ENCODE measurements around the gene STAB2.

STAB2 gene

GRCh38 chr12:103725398-103725797 lies 138.3 kb downstream of the STAB2 start:
- H3K4me3 ChIP-seq (ENCODE audit: low read length), result no peak overlapping the region
- DNase-seq (ENCODE audit: low read depth, low spot score), result no peak

DNA sequence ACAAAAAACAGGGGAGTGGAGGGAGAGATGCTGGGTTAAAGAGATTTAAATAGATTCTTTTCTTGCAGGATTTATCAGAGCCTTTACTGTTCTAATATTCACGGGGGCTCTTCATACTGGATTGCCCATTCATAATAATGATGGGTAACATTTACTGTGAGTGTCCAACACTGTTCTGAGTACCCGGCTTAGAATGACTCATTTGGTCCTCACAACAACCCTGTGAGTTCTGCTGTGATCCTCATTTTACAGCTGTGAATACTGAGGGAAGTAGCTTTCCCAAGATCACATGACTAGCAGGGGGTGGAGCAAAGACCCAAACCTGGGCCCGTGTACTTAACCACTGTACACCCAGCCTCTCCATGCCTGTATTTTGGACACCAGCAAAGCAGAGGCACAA lies 140.6 kb downstream of the STAB2 start:
- DNase-seq (ENCODE audit: low read depth, low spot score), result no peak
- no peak overlapping the region for H3K4me3 ChIP-seq (ENCODE audit: low read length)

DNA sequence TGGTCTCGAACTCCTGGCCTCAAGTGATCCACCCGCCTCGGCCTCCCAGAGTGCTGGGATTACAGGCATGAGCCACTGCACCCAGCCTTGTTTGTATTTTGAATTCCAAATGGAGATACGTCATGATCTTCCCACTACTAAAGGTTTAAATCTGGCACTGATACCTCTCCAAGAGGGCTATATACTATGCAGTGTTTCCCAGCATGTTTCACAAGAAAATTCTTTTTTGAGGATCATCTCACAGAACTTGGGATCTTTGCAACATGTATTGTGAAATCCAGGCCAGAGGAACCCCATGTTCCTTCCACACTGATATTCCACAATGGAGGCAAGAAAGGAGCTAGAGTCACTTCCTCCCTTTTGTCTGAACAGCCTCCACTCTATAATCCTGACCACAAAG lies 141.2 kb downstream of the STAB2 start:
- H3K4me3 ChIP-seq (ENCODE audit: low read length), result no peak overlapping the region
- no peak for DNase-seq (ENCODE audit: low read depth, low spot score)

GRCh38 chr12:103729499-103729898 lies 142.4 kb downstream of the STAB2 start:
- DNase-seq (ENCODE audit: low read depth, low spot score), result no peak
- no peak overlapping the region for H3K4me3 ChIP-seq (ENCODE audit: low read length)

DNA sequence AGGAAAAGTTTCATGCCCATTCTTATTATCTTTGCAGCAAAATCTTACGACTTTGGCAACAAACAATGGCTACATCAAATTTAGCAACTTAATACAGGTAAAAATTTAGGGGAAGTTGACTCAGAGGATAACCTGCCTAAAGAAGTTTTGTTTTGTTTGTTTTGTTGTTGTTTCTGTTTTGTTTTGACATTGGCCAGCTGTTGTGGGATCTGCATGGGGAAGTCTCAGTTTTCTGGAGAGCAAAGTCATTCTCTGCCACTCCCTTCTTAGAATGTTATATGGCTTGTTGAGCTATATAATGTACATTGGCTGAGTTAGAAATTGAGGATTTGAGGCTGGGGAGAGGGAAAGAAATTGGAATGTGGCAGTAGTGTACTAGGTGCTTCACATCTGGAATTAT lies 144.5 kb downstream of the STAB2 start:
- H3K4me3 ChIP-seq (ENCODE audit: low read length), result no peak overlapping the region
- DNase-seq (ENCODE audit: low read depth, low spot score), result no peak

GRCh38 chr12:103734863-103735262 lies 147.8 kb downstream of the STAB2 start:
- H3K4me3 ChIP-seq (ENCODE audit: low read length), result no peak overlapping the region
- no peak for DNase-seq (ENCODE audit: low read depth, low spot score)

- H3K4me3 ChIP-seq (ENCODE audit: low read length), result no peak overlapping the region
- DNase-seq (ENCODE audit: low read depth, low spot score), result no peak
These were observed 148.2 kb downstream of the STAB2 start for GRCh38 chr12:103735291-103735690.

- no peak overlapping the region for H3K4me3 ChIP-seq (ENCODE audit: low read length)
- no peak for DNase-seq (ENCODE audit: low read depth, low spot score)
These were observed 149.5 kb downstream of the STAB2 start for GRCh38 chr12:103736572-103736971.

- no peak overlapping the region for H3K4me3 ChIP-seq (ENCODE audit: low read length)
- DNase-seq (ENCODE audit: low read depth, low spot score), result no peak
These were observed 150.8 kb downstream of the STAB2 start for GRCh38 chr12:103737881-103738280.

GRCh38 chr12:103742349-103742932 lies 155.4 kb downstream of the STAB2 start:
- DNase-seq (ENCODE audit: low read depth, low spot score), result no peak
- no peak overlapping the region for H3K4me3 ChIP-seq (ENCODE audit: low read length)

DNA sequence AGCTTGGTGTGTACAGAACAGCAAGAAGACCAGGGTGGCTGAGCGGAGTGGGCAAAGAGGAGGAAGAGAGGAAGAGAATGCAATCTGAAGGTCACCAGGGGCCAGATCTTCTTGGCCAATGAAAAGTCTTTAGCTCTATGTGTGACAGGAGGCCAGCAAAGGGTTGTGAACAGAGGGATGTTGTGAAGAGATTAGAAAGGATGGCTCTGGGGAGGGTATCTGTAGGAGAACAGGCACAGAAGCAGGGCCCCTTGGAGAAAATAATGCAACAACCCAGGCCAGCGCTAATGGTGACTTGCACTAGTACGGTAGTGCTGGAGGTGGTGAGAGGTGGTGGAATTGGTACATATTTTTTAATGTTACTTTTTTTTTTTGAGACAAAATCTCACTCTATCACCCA lies 156.7 kb downstream of the STAB2 start:
- H3K4me3 ChIP-seq (ENCODE audit: low read length), result no peak overlapping the region
- DNase-seq (ENCODE audit: low read depth, low spot score), result no peak

DNA sequence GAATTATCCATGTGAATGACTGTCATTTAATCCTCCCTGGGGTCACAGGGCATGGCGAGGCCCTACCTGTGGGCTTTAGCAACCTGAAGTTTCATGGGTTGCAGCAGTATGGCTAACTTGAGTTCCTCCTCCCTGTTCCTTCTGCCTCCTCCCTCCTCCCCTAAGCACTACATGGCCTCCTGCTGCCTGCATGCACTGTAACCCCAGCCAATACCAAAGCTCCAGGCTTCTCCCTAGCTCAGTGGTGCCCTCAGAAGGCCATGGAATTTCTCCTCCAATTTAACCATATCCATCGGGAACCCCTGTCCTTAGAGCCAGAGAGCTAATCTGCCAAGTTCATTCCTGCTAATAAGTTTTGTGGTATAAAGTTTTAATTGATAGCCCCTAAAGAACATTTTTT lies 158.9 kb downstream of the STAB2 start:
- DNase-seq (ENCODE audit: low read depth, low spot score), result no peak
- no peak overlapping the region for H3K4me3 ChIP-seq (ENCODE audit: low read length)

DNA sequence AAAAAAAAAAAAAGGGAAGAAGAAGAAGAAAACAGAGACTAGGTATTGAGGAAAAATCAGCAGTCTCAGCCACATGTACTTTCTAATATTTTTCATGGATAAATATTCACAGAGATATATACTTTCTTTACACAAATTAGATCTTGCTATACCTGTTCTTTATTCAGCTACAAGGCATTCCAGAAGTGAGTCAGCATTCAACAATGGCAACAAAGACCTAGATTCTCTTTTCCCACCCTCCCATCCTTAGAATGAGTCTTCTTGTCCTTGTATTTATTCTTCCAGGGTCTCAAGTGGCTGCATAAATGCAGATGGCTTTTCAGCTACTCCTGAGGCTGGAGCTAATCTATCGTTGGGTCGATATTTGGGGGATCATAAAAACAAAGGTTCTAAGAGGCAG lies 160.9 kb downstream of the STAB2 start:
- DNase-seq (ENCODE audit: low read depth, low spot score), result no peak
- no peak overlapping the region for H3K4me3 ChIP-seq (ENCODE audit: low read length)

GRCh38 chr12:103748875-103749274 lies 161.8 kb downstream of the STAB2 start:
- H3K4me3 ChIP-seq (ENCODE audit: low read length), result no peak overlapping the region
- DNase-seq (ENCODE audit: low read depth, low spot score), result no peak

DNA sequence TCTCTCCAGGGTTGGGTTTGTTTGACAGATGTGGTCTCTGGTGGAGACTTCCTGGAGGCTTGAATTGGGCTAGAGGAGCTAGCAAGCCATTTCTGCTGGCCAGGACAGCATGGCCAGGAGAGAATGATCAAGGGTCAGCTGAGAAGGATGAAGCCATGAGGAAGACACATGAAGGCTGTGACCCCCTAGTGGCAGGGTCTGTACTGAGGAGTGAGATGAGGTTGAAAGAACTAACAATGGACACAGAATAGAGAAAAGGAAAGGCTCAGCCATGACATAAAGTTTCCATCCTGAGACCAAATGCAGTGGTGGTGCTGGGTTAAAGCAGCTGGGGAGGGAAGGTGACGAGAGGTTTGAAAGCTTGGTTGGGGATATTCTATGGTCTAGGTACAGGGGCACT lies 164.1 kb downstream of the STAB2 start:
- H3K4me3 ChIP-seq (ENCODE audit: low read length), result no peak overlapping the region
- peak; percentile 11 for DNase-seq (ENCODE audit: low read depth, low spot score)

DNA sequence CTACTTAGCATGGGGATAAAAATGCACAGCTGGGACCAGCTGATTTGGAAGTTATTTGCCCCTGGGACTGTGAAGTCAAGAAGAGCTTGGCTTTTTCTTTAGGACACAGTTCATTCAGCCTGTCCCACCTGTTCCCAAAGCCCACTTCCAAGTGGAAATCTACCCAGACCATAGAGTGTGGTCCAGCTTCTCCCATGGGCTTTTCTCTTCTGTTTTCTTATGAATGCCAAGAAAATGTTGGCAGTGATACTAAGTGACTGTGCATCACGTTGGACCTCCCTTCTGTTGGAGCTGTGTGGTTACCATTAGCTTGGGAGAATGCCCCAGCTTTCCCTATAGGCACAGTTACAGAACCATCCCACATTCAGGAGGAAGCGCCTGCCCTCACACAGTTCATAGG lies 164.5 kb downstream of the STAB2 start:
- H3K4me3 ChIP-seq (ENCODE audit: low read length), result no peak overlapping the region
- DNase-seq (ENCODE audit: low read depth, low spot score), result no peak

- DNase-seq (ENCODE audit: low read depth, low spot score), result no peak
These were observed 168.4 kb downstream of the STAB2 start for GRCh38 chr12:103755425-103755824.

GRCh38 chr12:103756443-103756842 lies 169.4 kb downstream of the STAB2 start:
- no peak overlapping the region for H3K4me3 ChIP-seq (ENCODE audit: low read length)
- no peak for DNase-seq (ENCODE audit: low read depth, low spot score)

More at GRCh38 chr12:103755425-103755824, 168.4 kb downstream of the STAB2 start:
- no peak overlapping the region for H3K4me3 ChIP-seq (ENCODE audit: low read length)

DNA sequence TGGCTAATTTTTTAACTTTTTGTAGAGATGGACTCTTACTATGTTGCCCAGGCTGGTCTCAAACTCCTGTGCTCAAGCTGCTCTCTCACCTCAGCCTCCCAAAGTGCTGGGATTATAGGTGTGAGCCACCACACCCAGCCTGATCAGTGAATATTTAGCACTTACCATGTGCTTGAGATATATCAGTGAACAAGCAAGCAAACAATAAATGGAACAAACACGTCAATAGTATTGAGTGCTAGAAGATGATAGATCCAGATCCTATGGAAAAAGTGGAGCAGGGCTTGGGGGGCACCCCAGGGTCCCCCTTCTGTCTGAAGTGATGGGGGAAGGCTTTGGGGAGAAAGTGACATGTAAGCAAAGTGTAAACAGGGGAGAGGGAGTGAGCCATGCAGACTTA lies 170.2 kb downstream of the STAB2 start:
- no peak for DNase-seq (ENCODE audit: low read depth, low spot score)
- H3K4me3 ChIP-seq (ENCODE audit: low read length), result no peak overlapping the region

GRCh38 chr12:103758310-103759089 lies 171.4 kb downstream of the STAB2 start:
- no peak for DNase-seq (ENCODE audit: low read depth, low spot score)
- H3K4me3 ChIP-seq (ENCODE audit: low read length), result no peak overlapping the region

DNA sequence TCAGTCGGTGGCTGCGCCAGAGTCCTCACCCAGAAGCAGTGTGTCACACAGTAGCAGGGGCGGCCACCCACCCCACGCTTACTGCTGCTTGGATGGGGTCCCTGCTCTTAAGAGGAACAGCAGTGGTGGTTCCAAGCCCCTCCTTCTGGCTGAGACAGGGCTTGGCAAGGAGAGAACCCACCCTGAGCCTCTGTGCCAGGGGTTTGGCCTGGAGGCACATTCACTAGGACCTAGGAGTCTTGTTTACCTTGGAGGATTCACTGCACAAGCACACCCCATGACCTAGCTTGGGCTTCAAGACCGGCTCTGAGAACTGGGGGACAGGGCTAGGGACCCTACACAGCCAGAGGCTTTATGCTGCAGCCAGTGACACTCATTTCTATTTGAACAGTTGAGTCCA lies 175.4 kb downstream of the STAB2 start:
- no peak overlapping the region for H3K4me3 ChIP-seq (ENCODE audit: low read length)
- no peak for DNase-seq (ENCODE audit: low read depth, low spot score)

Measured in Jurkat, Clone E6-1 (cell line).